Left lung (tissue), 10 donors: ENCODE results near the gene NEB. TPM values are rescaled to one million over a fixed set of nuclear protein-coding genes. Genes with fewer than 3 reads are reported as not detected.

Experiments
- ATAC-seq: fragments of 200-7000 bp; cut with Tn5 transposase; one replicate; pipeline ENCODE4 v1.9.1; 2020; ENCODE audit warnings: moderate library complexity
- DNase-seq, 4 donors: peaks; one replicate each; pipeline ENCODE4 v3.0.0-alpha.2; 2013 to 2020
- H3K27ac ChIP-seq, 2 donors: fragments of 200-600 bp; sonication (generic) in 1 of 2; one replicate each; pipeline versions ENCODE4 v1.5.0 to v1.8.0; 2020 to 2021
- H3K27me3 ChIP-seq, 2 donors: fragments of 200-600 bp; sonication (generic) in 1 of 2; one replicate each; pipeline versions ENCODE4 v1.5.0 to v1.8.0; 2020 to 2021
- H3K36me3 ChIP-seq, 2 donors: fragments of 200-600 bp; sonication (generic) in 1 of 2; one replicate each; pipeline versions ENCODE4 v1.5.0 to v1.8.0; 2020 to 2021
- H3K4me1 ChIP-seq, 2 donors: fragments of 200-600 bp; one replicate each; pipeline ENCODE4 v1.8.0; 2021
- H3K4me3 ChIP-seq, 2 donors: fragments of 200-600 bp; sonication (generic) in 1 of 2; one replicate each; pipeline versions ENCODE4 v1.5.0 to v1.8.0; 2020 to 2021; ENCODE audit warnings: mild to moderate bottlenecking in 1 of 2
- H3K9me3 ChIP-seq, 2 donors: fragments of 200-600 bp; sonication (generic) in 1 of 2; one replicate each; pipeline versions ENCODE4 v1.5.0 to v1.8.0; 2020 to 2021
- intact Hi-C, 2 donors: fragments of 100-400 bp; cut with DNase I; formaldehyde crosslinking; loops; one replicate each; pipeline versions ENCODE4 v1.11.2 to v1.14.2; 2022
- polyA plus RNA-seq, 6 donors: library from polyadenylated mRNA; unstranded; fragments of 120-200 nt; gene quantifications; one replicate each; pipeline ENCODE4 v1.2.1, GENCODE V29; 2013; ENCODE audit not compliant: insufficient read length in 6 of 6
- total RNA-seq, 2 donors: library from RNA; stranded (reverse); fragmentation: NEBNext Ultra II Directional; extraction: Animal tissue kit (Norgen Biotek cat#: 25700); gene quantifications; one replicate each; pipeline ENCODE4 v1.2.1, GENCODE V29; 2021
- TF ChIP-seq, protein P1 (sequence below), 2 donors: fragments of 200-600 bp; sonication (generic) in 1 of 2; IDR thresholded peaks; one replicate each; pipeline versions ENCODE4 v1.5.0 to v1.8.0; 2021; ENCODE audit warnings: antibody characterized with exemption in 2 of 2
- donor health status: DM: no; HTN: yes; CAD: no.
- donor health status: DM: no; HTN: no; CAD: no.

The NEB gene
- total and polyA plus RNA-seq, 8 donors = 1.3 to 9.7 (median 6.6) TPM

DNA sequence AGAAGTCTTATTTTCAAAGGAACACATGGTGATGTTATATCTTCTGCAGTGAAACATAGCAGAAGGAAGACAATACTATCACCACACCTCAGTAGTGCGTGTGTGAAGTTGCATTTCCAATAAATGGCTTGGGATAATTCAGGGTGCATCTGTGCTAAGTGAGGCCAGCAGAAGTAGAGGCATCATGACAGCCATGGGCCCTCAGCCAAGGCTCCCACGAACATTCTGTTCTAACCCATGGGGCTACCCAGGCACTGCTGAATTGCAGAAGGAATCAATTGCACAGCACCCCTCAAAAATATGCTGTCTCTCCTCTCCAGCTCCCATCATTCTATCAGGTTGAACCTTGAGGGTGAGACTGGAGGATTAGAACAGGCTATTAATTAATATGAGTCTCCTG lies 185.1 kb downstream of the NEB start:
- no peaks in the 10 kb centered on the region for H3K4me1 ChIP-seq
- no peak for ATAC-seq
- H3K9me3 ChIP-seq = no peaks in the 10 kb centered on the region
- H3K27ac ChIP-seq = no peak overlapping the region
- intact Hi-C loops = no loop called here
- H3K4me3 ChIP-seq = no peak overlapping the region
- no peaks in the 10 kb centered on the region for H3K36me3 ChIP-seq
- no peaks in the 10 kb centered on the region for H3K27me3 ChIP-seq
- DNase-seq = no peak
- TF ChIP-seq, protein P1, sequence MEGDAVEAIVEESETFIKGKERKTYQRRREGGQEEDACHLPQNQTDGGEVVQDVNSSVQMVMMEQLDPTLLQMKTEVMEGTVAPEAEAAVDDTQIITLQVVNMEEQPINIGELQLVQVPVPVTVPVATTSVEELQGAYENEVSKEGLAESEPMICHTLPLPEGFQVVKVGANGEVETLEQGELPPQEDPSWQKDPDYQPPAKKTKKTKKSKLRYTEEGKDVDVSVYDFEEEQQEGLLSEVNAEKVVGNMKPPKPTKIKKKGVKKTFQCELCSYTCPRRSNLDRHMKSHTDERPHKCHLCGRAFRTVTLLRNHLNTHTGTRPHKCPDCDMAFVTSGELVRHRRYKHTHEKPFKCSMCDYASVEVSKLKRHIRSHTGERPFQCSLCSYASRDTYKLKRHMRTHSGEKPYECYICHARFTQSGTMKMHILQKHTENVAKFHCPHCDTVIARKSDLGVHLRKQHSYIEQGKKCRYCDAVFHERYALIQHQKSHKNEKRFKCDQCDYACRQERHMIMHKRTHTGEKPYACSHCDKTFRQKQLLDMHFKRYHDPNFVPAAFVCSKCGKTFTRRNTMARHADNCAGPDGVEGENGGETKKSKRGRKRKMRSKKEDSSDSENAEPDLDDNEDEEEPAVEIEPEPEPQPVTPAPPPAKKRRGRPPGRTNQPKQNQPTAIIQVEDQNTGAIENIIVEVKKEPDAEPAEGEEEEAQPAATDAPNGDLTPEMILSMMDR (IDR thresholded peaks at IDR 0.05) = no peak

DNA sequence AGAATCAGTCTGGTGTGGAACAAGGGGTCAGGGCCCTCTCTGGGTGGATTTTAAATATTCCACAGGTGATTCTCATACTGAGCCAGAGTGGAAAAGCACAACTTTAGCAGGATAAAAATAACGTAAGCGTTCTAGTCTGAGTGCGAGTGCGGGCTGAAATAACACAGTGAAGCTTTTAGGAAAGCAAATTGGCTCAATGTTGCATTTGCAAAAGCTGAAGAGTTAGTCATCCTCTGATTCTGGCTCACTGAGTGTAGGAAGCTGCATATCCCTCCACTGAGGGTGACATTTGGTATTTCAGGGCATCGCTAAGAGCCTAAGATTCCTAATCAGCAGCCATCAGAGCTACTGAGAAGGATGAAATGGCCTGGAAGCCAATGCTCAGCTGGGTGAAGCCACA lies 189.8 kb downstream of the NEB start:
- Histone ChIP-seq H3K4me1 (no peaks in the 10 kb centered on the region), H3K27me3 (no peaks in the 10 kb centered on the region), H3K9me3 (no peaks in the 10 kb centered on the region), H3K27ac (no peak overlapping the region), H3K36me3 (no peaks in the 10 kb centered on the region), H3K4me3 (no peak overlapping the region)
- ATAC-seq = no peak
- intact Hi-C loops = no loop called here
- no peak for DNase-seq
- TF ChIP-seq, protein P1 (IDR thresholded peaks at IDR 0.05) = no peak

DNA sequence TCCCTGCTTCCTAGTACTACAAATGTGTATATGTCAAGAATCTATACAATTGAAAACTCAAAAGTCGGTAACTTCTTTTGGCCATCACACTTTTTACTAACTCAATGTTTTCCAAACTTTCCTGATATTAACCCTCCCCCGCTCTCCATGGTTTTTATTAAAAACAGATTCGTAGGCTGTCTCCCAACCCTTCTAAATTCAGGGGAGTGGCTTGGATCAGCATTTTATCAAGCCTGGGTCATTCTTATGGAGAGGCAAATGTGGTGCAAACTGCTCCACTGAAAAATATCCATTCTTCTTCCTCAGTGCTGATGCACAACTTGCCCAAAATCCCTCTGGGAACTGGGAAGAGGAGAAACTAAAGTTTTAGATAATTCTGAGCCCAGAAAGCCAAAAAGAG lies 190.4 kb downstream of the NEB start:
- intact Hi-C loops = no loop called here
- Histone ChIP-seq H3K27me3 (no peaks in the 10 kb centered on the region), H3K36me3 (no peaks in the 10 kb centered on the region), H3K4me1 (no peaks in the 10 kb centered on the region), H3K4me3 (no peak overlapping the region), H3K27ac (no peak overlapping the region), H3K9me3 (no peaks in the 10 kb centered on the region)
- ATAC-seq (no peak), DNase-seq (no peak)
- TF ChIP-seq, protein P1 (IDR thresholded peaks at IDR 0.05) = no peak

DNA sequence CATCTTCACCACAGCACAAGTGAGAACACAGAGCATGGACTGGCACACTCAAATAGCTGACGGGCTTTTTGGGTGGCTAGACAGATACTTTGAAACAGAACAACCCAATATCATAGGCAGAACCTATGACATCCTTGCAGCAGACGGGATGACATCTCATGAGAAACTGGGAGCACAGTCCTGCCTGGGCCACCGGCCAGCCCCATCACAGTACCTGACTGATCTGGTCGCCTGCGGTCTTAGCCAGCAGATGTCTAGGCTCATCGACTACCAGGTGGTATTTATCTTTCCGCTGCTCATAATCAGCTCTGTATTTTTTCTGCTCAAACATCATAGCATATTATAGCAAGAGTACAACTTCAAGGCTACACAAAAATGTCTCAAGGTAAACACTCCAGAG lies 200.3 kb downstream of the NEB start:
- intact Hi-C loops = no loop called here
- Histone ChIP-seq H3K4me1 (no peaks in the 10 kb centered on the region), H3K27ac (no peak overlapping the region), H3K9me3 (no peaks in the 10 kb centered on the region), H3K4me3 (no peak overlapping the region), H3K27me3 (no peaks in the 10 kb centered on the region), H3K36me3 (no peaks in the 10 kb centered on the region)
- DNase-seq = no peak
- ATAC-seq = no peak
- TF ChIP-seq, protein P1 (IDR thresholded peaks at IDR 0.05) = no peak

DNA sequence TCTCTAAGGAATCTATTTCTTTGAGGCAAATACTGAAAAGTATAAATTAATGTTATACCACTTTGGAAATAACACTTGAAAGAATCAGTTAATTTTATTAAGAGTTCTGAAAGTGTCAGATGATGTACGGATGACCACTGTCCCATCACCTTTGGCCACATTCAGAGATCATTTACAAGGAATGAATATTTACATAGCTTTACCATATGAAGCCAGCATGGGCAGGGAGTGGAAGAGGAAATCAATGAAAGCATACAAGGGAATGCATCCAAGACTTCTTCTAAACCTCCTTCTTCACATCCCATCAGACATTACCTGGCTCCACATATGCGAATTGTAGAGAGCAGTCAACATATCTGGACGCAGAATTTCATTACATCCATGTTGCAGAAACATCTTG lies 201.1 kb downstream of the NEB start:
- Histone ChIP-seq H3K9me3 (no peaks in the 10 kb centered on the region), H3K4me3 (no peak overlapping the region), H3K36me3 (no peaks in the 10 kb centered on the region), H3K27me3 (no peaks in the 10 kb centered on the region), H3K27ac (no peak overlapping the region), H3K4me1 (no peaks in the 10 kb centered on the region)
- ATAC-seq (no peak), DNase-seq (no peak)
- TF ChIP-seq, protein P1 (IDR thresholded peaks at IDR 0.05) = no peak
- intact Hi-C loops = no loop called here
